ENCODE results near the gene ARPC5.
A peak's percentile ranks its signal among the peaks of the same experiment; 100 is the strongest.
"Not testable (repeated sequence)": the region's sequence is repeated elsewhere in the genome, so short reads cannot be mapped to it uniquely, and the experiment has no call there.

ARPC5 gene

GRCh38 chr1:183633676-183634343 lies 1.8 kb downstream of the ARPC5 start:
- no peaks in the 10 kb centered on the region for H3K27me3 ChIP-seq (replicated peaks; ENCODE audit: control insufficient read depth, insufficient read depth, low read length, poor library complexity, severe bottlenecking)
- H3K9me3 ChIP-seq (ENCODE audit: control insufficient read depth, low read length): no peaks in the 10 kb centered on the region
- peak in 1 of 3 donors; percentile 14 for DNase-seq
- H3K36me3 ChIP-seq (ENCODE audit: control insufficient read depth, insufficient read depth, low read length): peaks cover 25% of the 10 kb centered on the region
- peak overlapping the region; percentile 80 for H3K4me3 ChIP-seq (ENCODE audit: insufficient read depth, low read depth, low read length, poor library complexity, severe bottlenecking)
- H3K27ac ChIP-seq (ENCODE audit: insufficient read depth, low read length, poor library complexity, severe bottlenecking): peak overlapping the region; percentile 82
- peaks cover 16% of the 10 kb centered on the region for H3K4me1 ChIP-seq (ENCODE audit: control insufficient read depth, insufficient read depth, low read length, poor library complexity, severe bottlenecking)

- Histone ChIP-seq H3K9me3 (ENCODE audit: control insufficient read depth, low read length) (no peaks in the 10 kb centered on the region), H3K4me3 (ENCODE audit: insufficient read depth, low read depth, low read length, poor library complexity, severe bottlenecking) (peak overlapping the region; percentile 80), H3K27ac (ENCODE audit: insufficient read depth, low read length, poor library complexity, severe bottlenecking) (peak overlapping the region; percentile 82), H3K36me3 (ENCODE audit: control insufficient read depth, insufficient read depth, low read length) (peaks cover 33% of the 10 kb centered on the region), H3K27me3 (replicated peaks; ENCODE audit: control insufficient read depth, insufficient read depth, low read length, poor library complexity, severe bottlenecking) (no peaks in the 10 kb centered on the region), H3K4me1 (ENCODE audit: control insufficient read depth, insufficient read depth, low read length, poor library complexity, severe bottlenecking) (peaks cover 16% of the 10 kb centered on the region)
- no peak for DNase-seq
Observed at GRCh38 chr1:183632964-183633363, 2.6 kb downstream of the ARPC5 start.

- H3K4me1 ChIP-seq (ENCODE audit: control insufficient read depth, insufficient read depth, low read length, poor library complexity, severe bottlenecking): peaks cover 20% of the 10 kb centered on the region
Observed at GRCh38 chr1:183632114-183632513, 3.5 kb downstream of the ARPC5 start.

GRCh38 chr1:183630748-183631147 lies 4.8 kb downstream of the ARPC5 start:
- Histone ChIP-seq H3K9me3 (ENCODE audit: control insufficient read depth, low read length) (no peaks in the 10 kb centered on the region), H3K36me3 (ENCODE audit: control insufficient read depth, insufficient read depth, low read length) (peaks cover 40% of the 10 kb centered on the region), H3K27ac (ENCODE audit: insufficient read depth, low read length, poor library complexity, severe bottlenecking) (no peak overlapping the region), H3K4me1 (ENCODE audit: control insufficient read depth, insufficient read depth, low read length, poor library complexity, severe bottlenecking) (peaks cover 13% of the 10 kb centered on the region), H3K27me3 (replicated peaks; ENCODE audit: control insufficient read depth, insufficient read depth, low read length, poor library complexity, severe bottlenecking) (no peaks in the 10 kb centered on the region), H3K4me3 (ENCODE audit: insufficient read depth, low read depth, low read length, poor library complexity, severe bottlenecking) (no peak overlapping the region)
- no peak for DNase-seq

More at GRCh38 chr1:183632114-183632513, 3.5 kb downstream of the ARPC5 start:
- Histone ChIP-seq H3K36me3 (ENCODE audit: control insufficient read depth, insufficient read depth, low read length) (peaks cover 38% of the 10 kb centered on the region), H3K27ac (ENCODE audit: insufficient read depth, low read length, poor library complexity, severe bottlenecking) (no peak overlapping the region), H3K9me3 (ENCODE audit: control insufficient read depth, low read length) (no peaks in the 10 kb centered on the region), H3K4me3 (ENCODE audit: insufficient read depth, low read depth, low read length, poor library complexity, severe bottlenecking) (no peak overlapping the region), H3K27me3 (replicated peaks; ENCODE audit: control insufficient read depth, insufficient read depth, low read length, poor library complexity, severe bottlenecking) (no peaks in the 10 kb centered on the region)
- DNase-seq: no peak

- DNase-seq: no peak
- no peaks in the 10 kb centered on the region for H3K27me3 ChIP-seq (replicated peaks; ENCODE audit: control insufficient read depth, insufficient read depth, low read length, poor library complexity, severe bottlenecking)
- H3K4me1 ChIP-seq (ENCODE audit: control insufficient read depth, insufficient read depth, low read length, poor library complexity, severe bottlenecking): peaks cover 13% of the 10 kb centered on the region
- H3K36me3 ChIP-seq (ENCODE audit: control insufficient read depth, insufficient read depth, low read length): peaks cover 54% of the 10 kb centered on the region
- H3K9me3 ChIP-seq (ENCODE audit: control insufficient read depth, low read length): no peaks in the 10 kb centered on the region
- H3K4me3 ChIP-seq (ENCODE audit: insufficient read depth, low read depth, low read length, poor library complexity, severe bottlenecking): no peak overlapping the region
- no peak overlapping the region for H3K27ac ChIP-seq (ENCODE audit: insufficient read depth, low read length, poor library complexity, severe bottlenecking)
Observed at GRCh38 chr1:183628537-183628936, 7.0 kb downstream of the ARPC5 start.

GRCh38 chr1:183626236-183626635 lies 9.3 kb downstream of the ARPC5 start:
- peaks cover 47% of the 10 kb centered on the region for H3K36me3 ChIP-seq (ENCODE audit: control insufficient read depth, insufficient read depth, low read length)
- H3K27ac ChIP-seq (ENCODE audit: insufficient read depth, low read length, poor library complexity, severe bottlenecking); H3K4me3 ChIP-seq (ENCODE audit: insufficient read depth, low read depth, low read length, poor library complexity, severe bottlenecking); H3K27me3 ChIP-seq (replicated peaks; ENCODE audit: control insufficient read depth, insufficient read depth, low read length, poor library complexity, severe bottlenecking); H3K4me1 ChIP-seq (ENCODE audit: control insufficient read depth, insufficient read depth, low read length, poor library complexity, severe bottlenecking); DNase-seq; H3K9me3 ChIP-seq (ENCODE audit: control insufficient read depth, low read length): not testable (repeated sequence)

- no peaks in the 10 kb centered on the region for H3K27me3 ChIP-seq (replicated peaks; ENCODE audit: control insufficient read depth, insufficient read depth, low read length, poor library complexity, severe bottlenecking)
- DNase-seq: peak in 2 of 3 donors; percentile 14 to 20
- H3K36me3 ChIP-seq (ENCODE audit: control insufficient read depth, insufficient read depth, low read length): peaks cover 23% of the 10 kb centered on the region
- H3K4me1 ChIP-seq (ENCODE audit: control insufficient read depth, insufficient read depth, low read length, poor library complexity, severe bottlenecking): peaks cover 4% of the 10 kb centered on the region
- H3K9me3 ChIP-seq (ENCODE audit: control insufficient read depth, low read length): no peaks in the 10 kb centered on the region
- H3K27ac ChIP-seq (ENCODE audit: insufficient read depth, low read length, poor library complexity, severe bottlenecking): no peak overlapping the region
- no peak overlapping the region for H3K4me3 ChIP-seq (ENCODE audit: insufficient read depth, low read depth, low read length, poor library complexity, severe bottlenecking)
Observed at GRCh38 chr1:183622884-183623785, 12.4 kb downstream of the ARPC5 start.

GRCh38 chr1:183622013-183622412 lies 13.6 kb downstream of the ARPC5 start:
- no peak overlapping the region for H3K27ac ChIP-seq (ENCODE audit: insufficient read depth, low read length, poor library complexity, severe bottlenecking)
- DNase-seq: no peak
- H3K4me1 ChIP-seq (ENCODE audit: control insufficient read depth, insufficient read depth, low read length, poor library complexity, severe bottlenecking): no peaks in the 10 kb centered on the region
- H3K36me3 ChIP-seq (ENCODE audit: control insufficient read depth, insufficient read depth, low read length): peaks cover 16% of the 10 kb centered on the region
- H3K9me3 ChIP-seq (ENCODE audit: control insufficient read depth, low read length): no peaks in the 10 kb centered on the region
- H3K27me3 ChIP-seq (replicated peaks; ENCODE audit: control insufficient read depth, insufficient read depth, low read length, poor library complexity, severe bottlenecking): no peaks in the 10 kb centered on the region
- no peak overlapping the region for H3K4me3 ChIP-seq (ENCODE audit: insufficient read depth, low read depth, low read length, poor library complexity, severe bottlenecking)

GRCh38 chr1:183620311-183620710 lies 15.3 kb downstream of the ARPC5 start:
- no peaks in the 10 kb centered on the region for H3K27me3 ChIP-seq (replicated peaks; ENCODE audit: control insufficient read depth, insufficient read depth, low read length, poor library complexity, severe bottlenecking)
- no peaks in the 10 kb centered on the region for H3K4me1 ChIP-seq (ENCODE audit: control insufficient read depth, insufficient read depth, low read length, poor library complexity, severe bottlenecking)
- no peak overlapping the region for H3K4me3 ChIP-seq (ENCODE audit: insufficient read depth, low read depth, low read length, poor library complexity, severe bottlenecking)
- H3K36me3 ChIP-seq (ENCODE audit: control insufficient read depth, insufficient read depth, low read length): peaks cover 9% of the 10 kb centered on the region
- no peaks in the 10 kb centered on the region for H3K9me3 ChIP-seq (ENCODE audit: control insufficient read depth, low read length)
- no peak for DNase-seq
- no peak overlapping the region for H3K27ac ChIP-seq (ENCODE audit: insufficient read depth, low read length, poor library complexity, severe bottlenecking)

- Histone ChIP-seq H3K27ac (ENCODE audit: insufficient read depth, low read length, poor library complexity, severe bottlenecking) (no peak overlapping the region), H3K9me3 (ENCODE audit: control insufficient read depth, low read length) (no peaks in the 10 kb centered on the region), H3K4me1 (ENCODE audit: control insufficient read depth, insufficient read depth, low read length, poor library complexity, severe bottlenecking) (no peaks in the 10 kb centered on the region), H3K4me3 (ENCODE audit: insufficient read depth, low read depth, low read length, poor library complexity, severe bottlenecking) (no peak overlapping the region), H3K27me3 (replicated peaks; ENCODE audit: control insufficient read depth, insufficient read depth, low read length, poor library complexity, severe bottlenecking) (no peaks in the 10 kb centered on the region), H3K36me3 (ENCODE audit: control insufficient read depth, insufficient read depth, low read length) (peaks cover 4% of the 10 kb centered on the region)
- DNase-seq: no peak
Observed at GRCh38 chr1:183619781-183620180, 15.8 kb downstream of the ARPC5 start.

Data from effector memory CD4-positive, alpha-beta T cell (primary cell).